Mammary epithelial cell (primary cell): ENCODE data around the gene SLC17A9.

ENCODE experiments used
- CTCF ChIP-seq, 2 donors: IDR thresholded peaks in 1 of 2; conservative IDR thresholded peaks in 1 of 2; 2 replicates each; pipeline ENCODE4 v1.5.1; 2011 to 2012; ENCODE audit warnings: inconsistent platforms in 2 of 2, low read length in 2 of 2, mild to moderate bottlenecking in 2 of 2, control low read depth in 1 of 2, low read depth in 1 of 2; ENCODE audit not compliant: insufficient read depth in 1 of 2; ENCODE audit errors: extremely low read depth in 1 of 2
- EZH2 ChIP-seq: IDR thresholded peaks from 2 replicates; pipeline ENCODE4 v1.6.1; 2012; ENCODE audit warnings: low read length, inconsistent platforms, borderline replicate concordance

GRCh38 chr20:62953839-62954703 lies 1.6 kb downstream of the SLC17A9 start:
- TF ChIP-seq EZH2 (no peak), CTCF (conservative IDR thresholded peaks at IDR 0.05 in 1 of 2, IDR thresholded peaks at IDR 0.05 in 1 of 2; ENCODE audit: extremely low read depth in 1 of 2, insufficient read depth in 1 of 2, low read depth in 1 of 2, low read length in 2 of 2) (no peak)
